BJ (cell line): ENCODE data around the gene NUBPL. TPM values are rescaled to one million over a fixed set of nuclear protein-coding genes. Genes with fewer than 3 reads are reported as not detected.

Experiments used
- CTCF ChIA-PET: fragments of 350-600 bp; formaldehyde crosslinking; extraction: SDS; loops from one replicate; lab custom pipeline; 2021; ENCODE audit warnings: antibody characterized with exemption, inconsistent platforms; lab: Yijun Ruan, JAX
- POLR2A ChIA-PET: fragments of 300-600 bp; sonication (Branson Sonifier 250); formaldehyde crosslinking; extraction: SDS; loops from one replicate; lab custom pipeline; 2021; ENCODE audit warnings: antibody characterized with exemption; lab: Charles Lee
- DNase-seq: peaks from one replicate; pipeline ENCODE4 v3.0.0-alpha.2; 2011; ENCODE audit warnings: low read depth
- H3K27me3 ChIP-seq: 2 replicates; pipeline ENCODE4 v1.6.0; 2011; ENCODE audit warnings: low read length; ENCODE audit not compliant: control insufficient read depth, insufficient read depth
- H3K36me3 ChIP-seq: 2 replicates; pipeline ENCODE4 v1.5.1; 2011; ENCODE audit warnings: low read length; ENCODE audit not compliant: control insufficient read depth, insufficient read depth
- H3K4me3 ChIP-seq: 2 replicates; pipeline ENCODE4 v1.5.1; 2011; ENCODE audit warnings: low read depth, mild to moderate bottlenecking, control low read depth, low read length
- polyA plus RNA-seq: library from polyadenylated mRNA; depleted of rRNA; stranded (reverse); fragments of >200 nt; gene quantifications from 2 replicates; pipeline ENCODE4 v1.2.3, GENCODE V29; 2011
- TF ChIP-seq, protein P1 (sequence below): IDR thresholded peaks from 2 replicates; pipeline ENCODE4 v1.5.1; 2011; ENCODE audit warnings: low read depth, mild to moderate bottlenecking, control low read depth, inconsistent platforms, low read length, moderate library complexity; ENCODE audit not compliant: insufficient read depth

Gene NUBPL
- polyA plus RNA-seq, 1 experiment = 3.3 TPM

DNA sequence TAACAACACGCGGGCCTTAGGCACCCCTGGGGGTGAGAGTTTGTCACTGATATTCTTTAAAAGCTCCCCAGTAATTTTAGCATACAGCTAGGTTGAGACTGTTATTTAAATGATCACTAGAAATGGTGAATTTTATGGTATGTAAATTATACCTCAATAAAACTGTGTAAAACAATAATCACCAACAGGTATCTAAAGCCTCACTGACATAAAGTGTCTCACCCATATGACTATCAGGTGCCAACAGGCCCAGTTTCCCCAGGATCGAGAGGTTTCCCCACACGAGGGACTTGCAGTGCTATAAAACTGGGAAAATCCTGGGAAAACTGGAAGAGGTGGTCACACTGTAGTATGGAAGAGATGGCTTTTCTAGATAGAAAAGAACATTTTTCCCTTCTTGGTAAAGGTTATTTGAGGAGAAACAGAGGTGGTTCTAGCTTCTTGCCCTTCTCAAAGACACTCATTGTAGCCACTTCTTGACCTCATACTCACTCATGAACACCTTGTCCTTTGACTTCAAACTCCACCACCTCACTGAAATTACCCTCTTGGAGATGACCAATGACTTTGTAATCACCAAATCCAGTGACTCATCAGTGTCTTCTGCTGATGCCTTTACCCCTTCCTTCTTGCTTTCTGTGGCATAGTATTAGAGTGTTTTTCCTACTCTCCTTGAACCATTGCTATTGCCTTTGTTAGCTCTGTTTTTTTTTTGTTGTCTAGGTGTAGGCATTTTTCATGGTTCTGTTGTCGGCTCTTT is 24.8 kb upstream of the NUBPL start:
- ChIA-PET CTCF (interaction anchor here (2.4 kb wide), 1 partner anchor 26 kb away, joined by 7 read pairs; no protein-coding TSS in a partner anchor), POLR2A (no interaction called here)
- no peak overlapping the region for H3K4me3 ChIP-seq
- no peaks in the 10 kb centered on the region for H3K36me3 ChIP-seq
- no peak for DNase-seq
- TF ChIP-seq, protein P1, sequence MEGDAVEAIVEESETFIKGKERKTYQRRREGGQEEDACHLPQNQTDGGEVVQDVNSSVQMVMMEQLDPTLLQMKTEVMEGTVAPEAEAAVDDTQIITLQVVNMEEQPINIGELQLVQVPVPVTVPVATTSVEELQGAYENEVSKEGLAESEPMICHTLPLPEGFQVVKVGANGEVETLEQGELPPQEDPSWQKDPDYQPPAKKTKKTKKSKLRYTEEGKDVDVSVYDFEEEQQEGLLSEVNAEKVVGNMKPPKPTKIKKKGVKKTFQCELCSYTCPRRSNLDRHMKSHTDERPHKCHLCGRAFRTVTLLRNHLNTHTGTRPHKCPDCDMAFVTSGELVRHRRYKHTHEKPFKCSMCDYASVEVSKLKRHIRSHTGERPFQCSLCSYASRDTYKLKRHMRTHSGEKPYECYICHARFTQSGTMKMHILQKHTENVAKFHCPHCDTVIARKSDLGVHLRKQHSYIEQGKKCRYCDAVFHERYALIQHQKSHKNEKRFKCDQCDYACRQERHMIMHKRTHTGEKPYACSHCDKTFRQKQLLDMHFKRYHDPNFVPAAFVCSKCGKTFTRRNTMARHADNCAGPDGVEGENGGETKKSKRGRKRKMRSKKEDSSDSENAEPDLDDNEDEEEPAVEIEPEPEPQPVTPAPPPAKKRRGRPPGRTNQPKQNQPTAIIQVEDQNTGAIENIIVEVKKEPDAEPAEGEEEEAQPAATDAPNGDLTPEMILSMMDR = no peak
- peaks cover 1% of the 10 kb centered on the region; the same call in 1 of the 2 replicates for H3K27me3 ChIP-seq

DNA sequence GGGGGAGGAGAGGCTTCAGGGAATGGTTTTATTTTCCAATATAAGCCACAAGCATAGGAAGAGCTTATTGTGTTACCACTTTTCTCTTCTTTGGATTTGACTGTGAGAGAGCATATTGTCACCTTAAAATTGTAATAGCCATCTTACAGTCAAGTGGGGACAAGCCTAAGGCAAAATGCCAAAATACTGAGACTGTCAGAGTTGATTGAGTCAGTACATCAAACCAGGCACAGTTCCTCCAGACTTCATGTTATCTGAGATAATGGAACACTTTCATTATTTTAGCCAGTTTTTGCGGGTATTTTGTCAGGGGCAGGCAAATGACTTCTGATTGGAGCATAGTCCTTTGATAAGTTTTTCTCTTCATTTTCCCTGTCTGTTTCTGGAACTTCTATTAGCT is 19.5 kb upstream of the NUBPL start:
- TF ChIP-seq, protein P1 = no peak
- peaks cover 5% of the 10 kb centered on the region for H3K27me3 ChIP-seq
- ChIA-PET CTCF (interaction anchor here (0.5 to 0.9 kb wide), 2 partner anchors 32 to 270 kb away, joined by 3 read pairs; no protein-coding TSS in a partner anchor), POLR2A (no interaction called here)
- no peak overlapping the region for H3K4me3 ChIP-seq
- H3K36me3 ChIP-seq = no peaks in the 10 kb centered on the region
- DNase-seq = no peak

DNA sequence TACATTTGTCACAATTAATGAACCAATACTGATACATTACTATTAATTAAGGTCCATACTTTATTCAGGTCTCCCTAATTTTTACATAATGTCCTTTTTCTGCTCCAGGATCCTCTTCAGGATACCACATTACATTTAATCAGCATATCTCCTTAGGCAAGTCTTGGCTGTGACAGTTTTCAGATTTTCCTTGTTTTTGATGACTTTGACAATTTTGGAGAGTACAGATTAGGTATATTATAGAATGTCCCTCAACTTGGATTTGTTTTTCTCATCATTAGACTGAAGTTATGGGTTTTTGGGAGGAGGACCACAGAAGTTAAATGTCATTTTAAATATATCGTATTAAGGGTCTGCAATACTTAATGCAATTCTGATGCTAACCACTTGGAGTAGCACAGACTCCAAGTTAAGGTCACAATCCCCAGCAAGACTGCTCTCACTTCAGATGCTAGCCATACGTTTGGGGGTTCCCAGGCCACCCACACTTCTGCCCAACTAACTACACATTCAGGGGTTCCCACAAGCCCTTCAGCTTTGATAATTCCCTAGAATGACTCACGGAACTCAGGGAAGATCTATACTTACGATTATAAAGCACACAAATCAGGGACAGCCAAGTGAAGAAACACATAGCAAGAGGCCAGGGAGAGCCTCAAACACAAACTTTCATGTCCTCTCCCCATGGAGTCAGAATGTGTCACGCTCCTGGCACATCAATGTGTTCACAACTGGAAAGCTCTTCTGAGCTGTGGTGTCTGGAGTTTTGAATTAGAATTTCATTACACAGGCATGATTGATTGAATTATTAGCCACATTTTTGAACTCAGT is 17.0 kb upstream of the NUBPL start:
- H3K36me3 ChIP-seq = no peaks in the 10 kb centered on the region
- H3K27me3 ChIP-seq = peaks cover 5% of the 10 kb centered on the region
- ChIA-PET POLR2A (no interaction called here), CTCF (interaction anchor here (0.8 to 1.2 kb wide), 2 partner anchors 10 to 34 kb away, joined by 4 read pairs; no protein-coding TSS in a partner anchor)
- H3K4me3 ChIP-seq = no peak overlapping the region
- TF ChIP-seq, protein P1 = 0 out of 2 replicates have a peak, but pooled peaks have one; percentile 15
- DNase-seq = no peak

DNA sequence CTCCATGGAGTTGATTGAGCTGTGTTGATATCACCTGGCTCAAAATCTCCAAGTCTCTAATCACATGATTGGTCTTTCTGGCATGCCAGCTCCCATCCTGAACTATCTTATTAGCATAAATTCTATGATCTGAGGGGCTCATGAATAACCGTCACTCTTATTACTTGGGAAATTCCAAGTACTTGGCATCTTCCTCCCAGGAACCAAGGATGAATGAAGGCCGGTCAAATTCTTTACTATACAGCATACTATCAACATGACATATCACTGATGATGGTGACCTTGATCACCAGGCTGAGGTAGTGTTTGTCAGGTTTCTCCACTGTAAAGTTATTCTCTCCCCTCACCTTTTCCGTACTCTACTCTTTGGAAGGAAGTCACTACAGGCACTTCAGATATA is 16.4 kb upstream of the NUBPL start:
- ChIA-PET POLR2A (no interaction called here), CTCF (interaction anchor here (0.8 to 1.2 kb wide), 2 partner anchors 9 to 35 kb away, joined by 4 read pairs; no protein-coding TSS in a partner anchor)
- Histone ChIP-seq H3K4me3 (no peak overlapping the region), H3K27me3 (peaks cover 4% of the 10 kb centered on the region; the same call in 1 of the 2 replicates), H3K36me3 (no peaks in the 10 kb centered on the region)
- TF ChIP-seq, protein P1 = no peak
- no peak for DNase-seq

DNA sequence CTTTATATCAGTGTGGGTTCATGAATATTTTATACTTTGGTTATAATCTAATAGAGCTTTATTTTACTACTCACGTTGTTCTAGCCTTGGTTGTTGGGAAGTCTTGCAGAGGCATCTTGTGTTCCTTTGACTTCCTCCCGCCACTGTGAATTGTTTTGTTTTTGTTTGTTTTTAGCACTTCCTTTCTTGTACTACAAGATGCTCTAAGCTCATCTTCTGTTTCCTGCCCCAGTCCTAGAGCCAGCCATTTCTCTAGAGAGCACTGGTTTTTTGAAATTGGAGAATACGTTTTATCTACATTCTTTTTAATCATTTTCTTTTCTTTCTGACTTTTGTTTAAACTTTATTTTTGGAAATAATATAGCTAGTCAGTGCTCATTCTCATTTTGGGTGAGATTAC is 15.9 kb upstream of the NUBPL start:
- Histone ChIP-seq H3K4me3 (no peak overlapping the region), H3K27me3 (peaks cover 4% of the 10 kb centered on the region; the same call in 1 of the 2 replicates), H3K36me3 (no peaks in the 10 kb centered on the region)
- ChIA-PET CTCF (interaction anchor here (0.8 to 1.2 kb wide), 2 partner anchors 9 to 19 kb away, joined by 3 to 4 read pairs; no protein-coding TSS in a partner anchor), POLR2A (no interaction called here)
- DNase-seq = no peak
- TF ChIP-seq, protein P1 = no peak
